Measurements from ENCODE around the gene JSRP1. TPM values are rescaled to one million over a fixed set of nuclear protein-coding genes. Genes with fewer than 3 reads are reported as not detected.

JSRP1 gene
- polyA plus RNA-seq, 2 donors: 0.13 to 0.20 TPM

DNA sequence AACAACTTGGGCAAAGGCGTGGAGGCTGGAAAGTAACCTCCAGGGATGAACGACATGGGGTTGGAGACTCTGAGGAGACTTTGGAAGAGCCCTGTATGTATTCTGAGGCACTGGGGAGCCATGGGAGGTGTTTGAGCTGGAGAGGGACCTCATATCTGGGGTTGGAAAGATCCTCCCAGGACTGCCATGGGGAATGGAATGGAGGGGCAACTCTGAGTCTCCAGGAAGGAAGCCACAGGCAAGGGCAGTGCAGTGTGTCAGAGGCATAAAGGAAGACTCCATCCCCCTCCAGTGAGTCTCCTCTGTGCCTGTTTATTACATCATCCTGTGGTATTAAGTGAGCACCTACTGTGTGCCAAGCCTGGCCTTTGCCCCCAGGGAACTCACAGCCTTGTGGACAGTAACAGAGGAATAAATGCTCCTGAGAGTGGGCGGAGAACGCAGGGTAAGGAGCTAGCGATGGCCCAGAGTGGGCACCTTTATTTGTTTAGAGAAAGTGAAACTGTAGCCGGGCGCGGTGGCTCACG, 18.0 kb upstream of the JSRP1 start:
- H3K27ac ChIP-seq (ENCODE audit: low read depth in 2 of 2, low read length in 1 of 2): peak overlapping the region; percentile 6 to 77
- no peaks in the 10 kb centered on the region for H3K27me3 ChIP-seq (ENCODE audit: control insufficient read depth in 1 of 2, insufficient read depth in 2 of 2, low read length in 2 of 2)
- 81 to 88% methylated on average over 9 of the region's 9 CpGs for WGBS, 2 donors
- peaks cover 5 to 23% of the 10 kb centered on the region in 2 donors for H3K36me3 ChIP-seq (ENCODE audit: control insufficient read depth in 2 of 2, insufficient read depth in 2 of 2, low read length in 1 of 2)
- peaks cover 5 to 30% of the 10 kb centered on the region in 2 donors for H3K4me1 ChIP-seq (ENCODE audit: control insufficient read depth in 2 of 2, insufficient read depth in 2 of 2, low read length in 1 of 2)
- H3K9me3 ChIP-seq (ENCODE audit: control insufficient read depth in 2 of 2, insufficient read depth in 1 of 2, low read depth in 1 of 2, low read length in 1 of 2): no peaks in the 10 kb centered on the region
- no peak overlapping the region for H3K4me3 ChIP-seq (ENCODE audit: low read depth in 1 of 2, low read length in 2 of 2)

DNA sequence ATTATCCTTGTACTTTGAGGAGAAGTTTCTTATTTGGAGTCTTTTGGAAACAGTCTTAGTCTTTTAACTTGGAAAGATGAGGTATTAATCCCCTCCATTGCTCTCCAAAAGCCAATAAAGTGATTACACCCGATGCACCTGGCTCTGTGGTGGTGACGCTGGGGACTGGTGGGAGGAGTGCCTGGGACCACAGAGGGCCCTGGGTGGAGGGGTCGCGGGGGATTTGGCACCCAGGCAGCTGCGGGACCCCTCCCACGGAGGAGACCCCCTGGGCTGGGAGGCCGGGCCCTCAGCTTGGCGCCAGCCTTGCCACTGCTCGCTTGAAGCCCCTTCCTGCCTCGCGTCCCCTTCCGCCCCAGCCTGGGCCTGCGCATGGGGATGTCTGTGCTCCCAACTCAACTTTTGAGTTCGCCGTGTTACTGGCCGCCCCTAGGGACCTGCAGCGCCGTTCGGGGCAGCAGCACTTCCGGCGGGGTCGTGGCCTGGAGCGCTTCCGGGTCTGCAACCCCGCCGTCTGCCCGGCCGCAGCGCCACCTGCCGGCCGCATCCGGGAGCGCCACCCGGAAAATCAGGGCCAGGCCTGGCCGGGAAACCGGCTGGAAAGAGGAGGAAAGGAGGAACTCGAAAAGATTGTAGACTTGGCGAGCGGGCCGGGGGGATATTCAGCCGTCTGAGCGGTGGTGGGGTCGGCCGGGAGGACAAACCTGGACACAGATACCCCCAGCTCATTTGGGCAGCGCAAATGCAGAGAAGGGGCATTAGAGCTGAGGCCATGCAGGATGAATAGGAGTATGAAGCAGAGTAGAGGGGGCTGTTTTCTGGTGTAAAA, 17.4 kb upstream of the JSRP1 start:
- Histone ChIP-seq H3K36me3 (ENCODE audit: control insufficient read depth in 2 of 2, insufficient read depth in 2 of 2, low read length in 1 of 2) (peaks cover 5 to 23% of the 10 kb centered on the region in 2 donors), H3K27me3 (ENCODE audit: control insufficient read depth in 1 of 2, insufficient read depth in 2 of 2, low read length in 2 of 2) (no peaks in the 10 kb centered on the region), H3K9me3 (ENCODE audit: control insufficient read depth in 2 of 2, insufficient read depth in 1 of 2, low read depth in 1 of 2, low read length in 1 of 2) (no peaks in the 10 kb centered on the region), H3K27ac (ENCODE audit: low read depth in 2 of 2, low read length in 1 of 2) (peak overlapping the region; percentile 77), H3K4me3 (ENCODE audit: low read depth in 1 of 2, low read length in 2 of 2) (peak overlapping the region in 1 of 2 donors; percentile 8), H3K4me1 (ENCODE audit: control insufficient read depth in 2 of 2, insufficient read depth in 2 of 2, low read length in 1 of 2) (peaks cover 5 to 30% of the 10 kb centered on the region in 2 donors)
- WGBS, 2 donors: 12 to 14% methylated on average over 32 to 45 of the region's 45 CpGs

DNA sequence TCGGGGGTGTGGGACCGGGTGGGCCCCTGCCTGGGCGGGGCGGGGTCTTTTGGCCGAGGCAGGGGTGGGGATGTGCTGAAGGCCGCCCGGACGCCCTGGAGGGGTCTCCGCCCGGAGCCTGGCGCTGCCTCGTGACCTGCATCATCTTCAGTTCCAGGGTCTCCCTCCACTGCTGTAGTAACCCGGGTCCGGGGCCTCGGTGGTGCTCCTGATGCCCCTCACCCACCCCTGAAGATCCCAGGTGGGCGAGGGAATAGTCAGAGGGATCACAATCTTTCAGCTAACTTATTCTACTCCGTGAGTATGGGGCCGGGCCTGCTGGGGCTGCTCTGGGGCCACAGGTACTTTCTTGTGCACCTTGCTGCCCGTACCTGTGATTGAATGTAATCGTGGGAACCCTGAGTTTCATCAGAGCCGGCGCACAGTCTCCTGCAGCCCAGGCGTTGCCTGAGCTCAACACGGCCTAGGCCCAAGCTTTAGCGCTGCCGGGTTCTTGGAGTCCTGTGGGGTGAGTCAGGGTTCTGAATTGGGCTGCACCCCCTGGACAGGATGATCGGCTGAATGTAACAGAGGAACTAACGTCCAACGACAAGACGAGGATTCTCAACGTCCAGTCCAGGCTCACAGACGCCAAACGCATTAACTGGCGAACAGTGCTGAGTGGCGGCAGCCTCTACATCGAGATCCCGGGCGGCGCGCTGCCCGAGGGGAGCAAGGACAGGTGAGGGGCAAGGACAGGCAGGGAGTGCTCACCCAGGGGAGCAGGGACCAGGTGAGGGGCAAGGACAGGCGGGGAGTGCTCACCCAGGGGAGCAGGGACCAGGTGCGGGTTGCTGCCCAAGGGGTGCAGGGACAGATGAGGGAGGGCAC, 15.3 kb upstream of the JSRP1 start:
- Histone ChIP-seq H3K4me1 (ENCODE audit: control insufficient read depth in 2 of 2, insufficient read depth in 2 of 2, low read length in 1 of 2) (peaks cover 6 to 31% of the 10 kb centered on the region in 2 donors), H3K27me3 (ENCODE audit: control insufficient read depth in 1 of 2, insufficient read depth in 2 of 2, low read length in 2 of 2) (no peaks in the 10 kb centered on the region), H3K9me3 (ENCODE audit: control insufficient read depth in 2 of 2, insufficient read depth in 1 of 2, low read depth in 1 of 2, low read length in 1 of 2) (no peaks in the 10 kb centered on the region), H3K36me3 (ENCODE audit: control insufficient read depth in 2 of 2, insufficient read depth in 2 of 2, low read length in 1 of 2) (peaks cover 5 to 23% of the 10 kb centered on the region in 2 donors), H3K27ac (ENCODE audit: low read depth in 2 of 2, low read length in 1 of 2) (peak overlapping the region; percentile 98 to 99), H3K4me3 (ENCODE audit: low read depth in 1 of 2, low read length in 2 of 2) (peak overlapping the region; percentile 97 to 99)
- 21 to 24% methylated on average over 38 to 43 of the region's 43 CpGs for WGBS, 2 donors

DNA sequence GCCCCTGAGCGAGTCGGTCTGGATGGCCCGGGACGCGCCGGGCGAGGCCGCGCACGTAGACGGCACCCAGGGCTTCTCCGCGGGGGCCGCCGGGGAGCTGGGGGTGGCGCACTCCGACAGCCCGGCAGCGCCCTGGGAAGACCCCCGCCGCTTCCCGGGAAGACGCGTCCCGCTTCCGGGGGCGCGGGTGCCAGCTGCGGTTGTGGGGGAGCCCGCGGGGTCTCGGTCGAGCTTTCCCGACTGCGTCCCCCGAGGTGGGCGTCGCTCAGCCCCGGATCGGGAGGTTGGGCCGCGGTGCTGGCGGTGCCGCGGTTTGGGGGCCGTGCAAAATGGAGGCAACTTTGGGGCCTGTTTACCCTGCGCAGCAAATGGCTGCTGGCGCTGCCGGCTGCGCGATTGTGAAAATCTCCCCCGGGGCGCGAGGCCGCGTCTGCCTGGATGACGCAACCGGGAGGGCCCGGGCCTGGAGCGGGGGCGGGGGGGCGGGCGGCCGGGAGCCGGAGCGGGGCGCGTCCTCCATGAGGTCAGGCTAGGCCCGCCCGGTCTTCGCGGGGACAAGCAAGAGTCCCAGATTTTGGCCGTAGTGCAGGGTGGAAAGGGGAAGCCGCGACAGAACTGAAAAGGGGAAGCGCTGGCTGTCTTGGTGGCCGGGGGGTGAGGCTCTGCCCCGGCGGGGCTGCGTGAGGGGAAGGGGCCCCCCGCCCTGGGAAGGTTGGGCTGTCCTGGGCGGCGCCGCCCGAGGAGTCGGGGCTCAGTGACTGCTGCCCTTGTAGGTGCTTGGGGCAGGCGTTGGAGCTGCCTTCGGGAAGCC, 14.4 kb upstream of the JSRP1 start:
- peaks cover 5 to 19% of the 10 kb centered on the region in 2 donors for H3K36me3 ChIP-seq (ENCODE audit: control insufficient read depth in 2 of 2, insufficient read depth in 2 of 2, low read length in 1 of 2)
- 0% methylated on average over 50 to 88 of the region's 88 CpGs for WGBS, 2 donors
- peak overlapping the region; percentile 97 to 99 for H3K4me3 ChIP-seq (ENCODE audit: low read depth in 1 of 2, low read length in 2 of 2)
- H3K27ac ChIP-seq (ENCODE audit: low read depth in 2 of 2, low read length in 1 of 2): peak overlapping the region; percentile 98 to 99
- H3K27me3 ChIP-seq (ENCODE audit: control insufficient read depth in 1 of 2, insufficient read depth in 2 of 2, low read length in 2 of 2): no peaks in the 10 kb centered on the region
- H3K4me1 ChIP-seq (ENCODE audit: control insufficient read depth in 2 of 2, insufficient read depth in 2 of 2, low read length in 1 of 2): peaks cover 6 to 23% of the 10 kb centered on the region in 2 donors
- no peaks in the 10 kb centered on the region for H3K9me3 ChIP-seq (ENCODE audit: control insufficient read depth in 2 of 2, insufficient read depth in 1 of 2, low read depth in 1 of 2, low read length in 1 of 2)

DNA sequence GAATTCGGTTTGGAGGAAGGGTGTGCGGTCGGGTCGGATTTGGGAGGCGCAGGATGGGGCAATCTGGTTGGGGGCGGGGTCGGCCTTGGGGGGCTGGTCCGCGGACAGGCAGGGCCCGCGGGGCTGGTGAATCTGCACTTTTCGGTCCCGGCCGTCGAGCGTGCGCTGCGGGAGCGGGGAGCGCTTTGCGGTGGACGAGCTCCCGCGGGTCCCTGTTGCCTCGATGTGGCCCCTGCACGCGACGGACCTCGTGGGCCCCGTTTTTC, 13.9 kb upstream of the JSRP1 start:
- WGBS, 2 donors: 0 to 1% methylated on average over 23 to 30 of the region's 30 CpGs

DNA sequence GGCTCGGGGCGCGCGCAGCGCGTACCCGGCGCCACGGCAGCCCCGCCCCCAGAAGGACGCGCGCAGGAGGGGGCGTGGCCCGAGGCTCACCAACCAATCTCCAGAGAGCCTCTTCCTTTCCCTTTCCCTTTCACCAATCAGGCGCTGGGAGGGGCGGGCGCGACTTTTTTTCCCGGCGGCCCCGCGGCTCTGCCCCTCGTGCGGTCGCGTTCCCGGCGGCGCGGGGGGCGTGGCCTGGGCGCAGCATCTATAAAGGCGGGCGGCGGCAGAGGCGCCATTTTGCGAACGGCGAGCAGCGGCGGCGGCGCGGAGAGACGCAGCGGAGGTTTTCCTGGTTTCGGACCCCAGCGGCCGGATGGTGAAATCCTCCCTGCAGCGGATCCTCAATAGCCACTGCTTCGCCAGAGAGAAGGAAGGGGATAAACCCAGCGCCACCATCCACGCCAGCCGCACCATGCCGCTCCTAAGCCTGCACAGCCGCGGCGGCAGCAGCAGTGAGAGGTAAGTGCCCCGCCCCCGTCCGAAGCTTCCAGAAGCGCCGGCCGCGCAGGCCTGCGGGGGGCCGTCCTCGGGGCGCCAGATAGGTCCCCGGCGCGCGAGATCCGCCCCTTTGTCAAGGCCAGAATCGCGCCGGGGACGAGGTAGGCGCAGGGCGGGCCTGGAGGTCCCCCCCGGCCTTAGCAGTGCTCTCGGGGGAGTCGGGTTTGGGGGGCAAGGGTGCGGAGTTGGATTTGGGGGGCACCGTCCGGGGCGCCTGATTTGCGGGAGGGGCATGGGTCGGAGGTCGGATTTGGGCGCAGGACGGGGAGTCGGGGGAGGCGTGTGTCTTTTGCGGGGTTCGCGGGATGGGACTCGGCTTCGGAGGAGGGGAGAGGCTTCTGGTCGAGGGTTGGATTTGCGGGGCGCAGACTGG, 13.3 kb upstream of the JSRP1 start:
- Histone ChIP-seq H3K36me3 (ENCODE audit: control insufficient read depth in 2 of 2, insufficient read depth in 2 of 2, low read length in 1 of 2) (peaks cover 5 to 19% of the 10 kb centered on the region in 2 donors), H3K27me3 (ENCODE audit: control insufficient read depth in 1 of 2, insufficient read depth in 2 of 2, low read length in 2 of 2) (no peaks in the 10 kb centered on the region), H3K4me3 (ENCODE audit: low read depth in 1 of 2, low read length in 2 of 2) (peak overlapping the region; percentile 97 to 99), H3K27ac (ENCODE audit: low read depth in 2 of 2, low read length in 1 of 2) (peak overlapping the region; percentile 98 to 99), H3K9me3 (ENCODE audit: control insufficient read depth in 2 of 2, insufficient read depth in 1 of 2, low read depth in 1 of 2, low read length in 1 of 2) (no peaks in the 10 kb centered on the region), H3K4me1 (ENCODE audit: control insufficient read depth in 2 of 2, insufficient read depth in 2 of 2, low read length in 1 of 2) (peaks cover 5 to 15% of the 10 kb centered on the region in 2 donors)
- 0% methylated on average over 82 to 103 of the region's 103 CpGs for WGBS, 2 donors

More for the DNA sequence above, 13.9 kb upstream of the JSRP1 start:
- no peaks in the 10 kb centered on the region for H3K27me3 ChIP-seq (ENCODE audit: control insufficient read depth in 1 of 2, insufficient read depth in 2 of 2, low read length in 2 of 2)
- H3K9me3 ChIP-seq (ENCODE audit: control insufficient read depth in 2 of 2, insufficient read depth in 1 of 2, low read depth in 1 of 2, low read length in 1 of 2): no peaks in the 10 kb centered on the region
- peak overlapping the region; percentile 97 to 99 for H3K4me3 ChIP-seq (ENCODE audit: low read depth in 1 of 2, low read length in 2 of 2)
- H3K36me3 ChIP-seq (ENCODE audit: control insufficient read depth in 2 of 2, insufficient read depth in 2 of 2, low read length in 1 of 2): peaks cover 5 to 19% of the 10 kb centered on the region in 2 donors
- H3K4me1 ChIP-seq (ENCODE audit: control insufficient read depth in 2 of 2, insufficient read depth in 2 of 2, low read length in 1 of 2): peaks cover 5 to 17% of the 10 kb centered on the region in 2 donors
- H3K27ac ChIP-seq (ENCODE audit: low read depth in 2 of 2, low read length in 1 of 2): peak overlapping the region; percentile 98 to 99

DNA sequence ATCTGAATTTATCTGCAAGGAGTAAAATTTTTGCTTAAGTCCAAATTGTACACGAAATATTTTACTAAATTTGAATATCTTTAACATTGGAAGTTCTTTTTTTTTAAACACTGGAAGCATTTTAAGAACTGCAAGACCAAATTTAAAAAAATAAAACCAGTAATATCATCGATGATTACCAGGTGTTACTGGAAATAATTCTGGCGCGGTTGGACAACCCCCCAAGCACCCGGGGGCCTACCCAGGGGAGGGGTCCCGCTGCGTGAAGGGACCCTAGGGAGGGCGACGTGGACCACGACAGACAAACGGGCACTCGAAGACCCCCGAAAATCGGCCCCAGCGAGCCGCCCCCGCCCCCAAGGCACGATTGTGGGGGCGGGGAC, 12.6 kb upstream of the JSRP1 start:
- Histone ChIP-seq H3K27ac (ENCODE audit: low read depth in 2 of 2, low read length in 1 of 2) (peak overlapping the region; percentile 71 to 80), H3K4me3 (ENCODE audit: low read depth in 1 of 2, low read length in 2 of 2) (peak overlapping the region; percentile 62 to 97), H3K4me1 (ENCODE audit: control insufficient read depth in 2 of 2, insufficient read depth in 2 of 2, low read length in 1 of 2) (peaks cover 5 to 15% of the 10 kb centered on the region in 2 donors), H3K27me3 (ENCODE audit: control insufficient read depth in 1 of 2, insufficient read depth in 2 of 2, low read length in 2 of 2) (no peaks in the 10 kb centered on the region), H3K36me3 (ENCODE audit: control insufficient read depth in 2 of 2, insufficient read depth in 2 of 2, low read length in 1 of 2) (peaks cover 5 to 17% of the 10 kb centered on the region in 2 donors), H3K9me3 (ENCODE audit: control insufficient read depth in 2 of 2, insufficient read depth in 1 of 2, low read depth in 1 of 2, low read length in 1 of 2) (no peaks in the 10 kb centered on the region)
- 2% methylated on average over 18 to 19 of the region's 19 CpGs for WGBS, 2 donors

DNA sequence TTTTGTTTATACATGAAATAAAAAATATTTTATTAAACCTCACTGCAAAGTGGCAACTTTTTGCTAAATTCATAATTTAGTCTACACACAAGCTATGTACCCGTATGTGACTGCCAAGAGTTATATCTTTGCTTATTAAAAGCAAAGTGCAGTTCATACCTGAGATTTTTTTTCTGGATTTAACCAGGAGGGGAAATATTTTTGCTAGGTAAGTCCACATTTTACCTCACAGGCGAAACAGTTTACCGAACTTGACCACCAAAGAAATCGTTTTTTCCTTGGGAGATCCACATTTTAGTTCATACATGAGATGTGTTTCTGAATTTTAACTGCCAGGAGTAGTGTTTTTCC, 12.2 kb upstream of the JSRP1 start:
- H3K4me3 ChIP-seq (ENCODE audit: low read depth in 1 of 2, low read length in 2 of 2): peak overlapping the region in 1 of 2 donors; percentile 62
- H3K27me3 ChIP-seq (ENCODE audit: control insufficient read depth in 1 of 2, insufficient read depth in 2 of 2, low read length in 2 of 2): no peaks in the 10 kb centered on the region
- peaks cover 5 to 13% of the 10 kb centered on the region in 2 donors for H3K4me1 ChIP-seq (ENCODE audit: control insufficient read depth in 2 of 2, insufficient read depth in 2 of 2, low read length in 1 of 2)
- no peaks in the 10 kb centered on the region for H3K9me3 ChIP-seq (ENCODE audit: control insufficient read depth in 2 of 2, insufficient read depth in 1 of 2, low read depth in 1 of 2, low read length in 1 of 2)
- no peak overlapping the region for H3K27ac ChIP-seq (ENCODE audit: low read depth in 2 of 2, low read length in 1 of 2)
- H3K36me3 ChIP-seq (ENCODE audit: control insufficient read depth in 2 of 2, insufficient read depth in 2 of 2, low read length in 1 of 2): peaks cover 5 to 15% of the 10 kb centered on the region in 2 donors
- 86 to 88% methylated on average over 4 of the region's 4 CpGs for WGBS, 2 donors
